HG02840 (cell line): ENCODE results near the gene AMBP.

Source experiments
- ATAC-seq: cut with Tn5 transposase; IDR thresholded peaks from one replicate; pipeline ENCODE4 v1.9.1; 2021; ENCODE audit warnings: mild to moderate bottlenecking, moderate library complexity, moderate number of reproducible peaks; ENCODE audit not compliant: unreplicated experiment, low FRiP score

Gene AMBP

GRCh38 chr9:114034661-114035062 lies 43.4 kb downstream of the AMBP start:
- ATAC-seq: no peak

GRCh38 chr9:114034196-114034595 lies 43.9 kb downstream of the AMBP start:
- no peak for ATAC-seq

DNA sequence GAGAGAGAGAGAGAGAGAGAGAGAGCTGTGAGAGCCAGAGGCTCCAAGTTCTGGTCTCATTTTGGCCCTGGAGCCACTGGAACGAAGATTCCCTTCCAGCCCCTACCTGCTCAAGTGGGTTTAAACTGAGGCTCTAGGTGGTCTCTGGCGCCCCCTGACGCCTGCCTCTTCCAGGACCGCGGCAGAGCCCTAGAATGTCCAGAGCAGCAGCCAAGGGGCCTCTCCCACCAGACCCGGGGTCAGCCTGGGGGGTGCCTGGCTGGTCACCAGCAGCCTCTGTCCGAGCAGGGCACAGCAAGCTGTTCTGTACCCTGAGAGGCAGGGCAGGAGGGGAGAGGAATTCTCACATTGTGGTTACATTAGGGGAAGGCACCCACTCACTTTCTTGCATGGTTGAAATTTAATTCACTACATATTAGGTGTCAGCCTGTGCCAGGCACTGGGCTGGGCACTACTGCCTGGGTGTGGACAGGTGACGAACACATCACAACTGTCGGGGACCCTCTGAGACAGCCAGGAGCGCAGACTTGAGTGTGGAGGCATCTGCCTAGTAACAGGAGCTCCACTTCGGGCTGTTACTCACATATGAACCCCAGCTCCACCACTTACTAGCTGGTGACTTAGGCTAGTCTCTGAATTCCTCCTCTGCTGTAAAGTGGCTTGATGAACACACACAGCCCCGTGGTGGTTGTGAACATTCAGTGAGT lies 44.5 kb downstream of the AMBP start:
- no peak for ATAC-seq

DNA sequence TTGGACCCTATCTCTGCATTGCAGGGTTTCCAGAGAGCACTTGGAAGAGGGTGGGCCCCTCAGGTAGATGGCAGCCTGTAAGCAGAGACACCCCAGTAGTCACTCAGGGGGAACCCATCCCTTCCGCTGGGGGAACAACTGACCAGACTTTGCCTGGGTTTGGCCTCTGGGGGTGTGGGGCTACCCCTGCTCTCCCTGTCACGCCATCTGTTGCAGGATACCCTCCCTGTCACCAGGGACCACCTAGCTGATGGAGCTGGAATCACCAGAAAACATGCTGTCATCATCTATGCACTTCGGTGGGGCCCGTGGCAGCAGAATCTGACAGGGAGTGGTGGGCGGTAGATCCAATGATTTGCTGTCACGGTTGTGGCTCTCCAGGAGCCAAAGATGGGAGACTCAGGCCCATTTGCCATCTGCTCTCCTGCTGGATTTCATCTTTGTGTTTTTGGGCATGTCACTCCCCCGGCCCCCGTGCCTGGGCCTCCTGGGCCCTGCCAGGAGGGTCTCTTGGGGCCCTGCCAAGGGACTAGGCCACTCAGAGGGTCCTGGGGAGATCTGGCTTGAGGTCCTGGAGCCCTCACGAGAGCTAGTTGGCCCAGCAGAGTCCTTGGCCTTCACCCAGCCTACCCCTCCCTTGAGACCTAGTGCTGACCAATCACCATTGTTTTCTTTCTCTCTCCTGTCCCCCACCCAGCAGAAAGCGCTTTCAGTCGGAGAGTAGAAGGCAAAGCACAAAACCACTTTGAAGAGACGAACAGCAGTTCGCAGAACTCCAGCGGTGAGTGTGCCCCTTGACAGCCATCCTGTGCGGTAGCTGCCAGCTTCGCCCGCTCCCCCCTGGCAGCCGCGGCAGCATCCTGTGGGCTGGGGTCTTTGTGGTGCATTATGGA lies 45.9 kb downstream of the AMBP start:
- no peak for ATAC-seq

DNA sequence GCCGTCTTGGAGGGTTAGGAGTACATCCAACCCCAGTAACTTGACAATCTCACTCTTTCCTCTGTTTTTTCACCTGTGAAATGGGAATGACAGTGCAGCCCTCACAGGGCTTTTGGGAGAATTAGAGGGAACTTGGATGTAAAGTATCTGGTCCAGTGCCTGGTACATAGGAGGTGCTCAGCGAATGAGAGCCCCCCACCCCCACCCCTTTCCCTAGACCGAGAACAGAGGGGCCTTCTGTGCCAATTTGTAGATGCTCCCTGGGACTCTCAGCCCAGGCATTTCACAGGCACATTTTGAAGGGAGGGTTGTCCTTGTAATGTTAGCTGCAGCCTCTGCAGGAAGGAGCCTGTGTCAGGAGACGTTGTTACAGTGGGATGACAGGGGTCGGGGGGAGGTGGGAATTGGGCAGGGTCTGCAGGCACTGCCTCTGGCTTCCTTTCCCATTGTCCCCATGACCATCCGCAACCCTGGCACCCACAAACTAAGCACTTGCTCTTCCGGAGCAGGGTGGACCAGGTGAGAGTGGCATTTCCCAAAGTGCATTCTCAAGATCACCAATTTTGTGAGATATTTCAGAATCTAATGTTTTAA lies 47.0 kb downstream of the AMBP start:
- ATAC-seq: no peak

DNA sequence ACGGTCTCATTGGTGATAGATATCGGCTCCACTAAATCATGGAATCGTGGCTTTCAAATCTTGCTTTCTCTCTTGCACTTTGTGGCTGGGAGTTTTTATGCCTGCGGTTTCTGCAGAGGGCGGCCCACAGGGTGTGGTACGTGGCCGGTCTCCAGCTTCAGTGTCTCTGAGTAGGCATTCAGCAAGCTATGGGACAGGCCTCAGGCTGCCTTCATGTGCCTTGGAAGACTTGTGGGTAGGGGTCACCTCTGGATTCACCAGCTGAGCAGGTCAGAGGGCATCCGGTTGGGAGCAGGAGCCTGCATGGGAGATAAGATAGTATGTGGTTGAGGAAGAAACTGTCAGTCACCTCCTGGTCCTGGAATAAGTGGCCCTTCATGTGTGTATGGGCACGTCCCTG lies 47.7 kb downstream of the AMBP start:
- ATAC-seq: no peak

DNA sequence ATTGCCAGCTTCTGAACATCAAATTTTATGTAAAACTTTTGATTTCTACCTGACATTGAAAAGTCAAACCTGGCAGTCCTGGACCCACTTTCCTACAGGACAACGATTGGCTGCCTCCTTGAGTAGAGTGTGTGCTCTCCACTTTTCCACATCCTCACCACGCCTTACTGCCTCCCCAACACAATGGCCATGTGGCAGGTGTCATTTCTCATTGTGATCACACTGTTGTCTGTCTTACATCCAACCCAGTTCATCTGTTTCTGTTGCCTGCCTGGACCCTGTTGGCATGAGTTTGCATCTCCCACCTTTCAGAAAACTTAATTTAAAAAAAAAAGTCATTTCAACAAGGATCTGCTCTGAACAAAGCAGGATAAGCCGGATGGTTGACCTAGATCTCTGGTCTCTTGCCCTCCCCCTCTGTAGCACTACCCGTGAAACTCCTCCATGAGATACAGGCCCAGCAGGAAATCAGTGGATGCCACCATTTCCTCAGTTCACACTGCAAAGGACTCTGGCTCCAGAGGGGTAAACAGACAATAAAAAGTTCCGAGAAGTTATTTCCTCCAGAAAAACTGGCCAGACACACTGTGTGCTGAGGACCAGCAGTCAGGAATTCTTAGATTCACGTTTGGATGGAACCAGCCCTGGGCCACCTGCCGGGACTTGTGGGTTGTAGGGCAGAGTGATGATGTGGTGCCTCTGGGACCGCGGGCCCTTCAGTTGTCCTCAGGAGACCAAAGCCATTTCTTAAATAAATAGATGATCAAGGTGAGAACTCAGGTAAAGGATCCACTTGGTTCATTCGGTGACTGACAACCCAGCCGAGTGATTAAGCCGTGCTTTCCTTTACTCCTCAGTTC lies 48.6 kb downstream of the AMBP start:
- no peak for ATAC-seq

DNA sequence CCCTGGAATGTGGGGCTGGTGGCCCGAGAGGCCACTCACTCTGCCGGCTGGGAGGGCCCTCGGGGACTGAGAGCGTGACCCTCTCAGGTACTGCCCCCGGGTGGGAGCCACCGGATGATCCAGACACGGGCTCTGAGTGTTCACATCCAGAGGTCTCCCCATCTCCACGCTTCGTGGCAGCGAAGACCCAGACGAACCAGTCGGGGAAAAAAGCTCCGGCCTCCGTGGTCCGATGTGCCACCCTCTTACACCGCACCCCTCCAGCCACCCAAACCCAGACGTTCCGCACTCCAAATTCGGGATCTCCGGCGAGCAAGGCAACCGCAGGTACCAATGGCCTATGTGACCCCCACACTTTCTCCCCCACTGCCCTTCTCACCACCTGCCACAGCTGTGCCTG lies 49.5 kb downstream of the AMBP start:
- ATAC-seq: no peak

- no peak for ATAC-seq
These were observed 50.1 kb downstream of the AMBP start for GRCh38 chr9:114027863-114028465.

- no peak for ATAC-seq
These were observed 50.8 kb downstream of the AMBP start for GRCh38 chr9:114027159-114027862.

- ATAC-seq: no peak
These were observed 51.8 kb downstream of the AMBP start for GRCh38 chr9:114026335-114026734.

DNA sequence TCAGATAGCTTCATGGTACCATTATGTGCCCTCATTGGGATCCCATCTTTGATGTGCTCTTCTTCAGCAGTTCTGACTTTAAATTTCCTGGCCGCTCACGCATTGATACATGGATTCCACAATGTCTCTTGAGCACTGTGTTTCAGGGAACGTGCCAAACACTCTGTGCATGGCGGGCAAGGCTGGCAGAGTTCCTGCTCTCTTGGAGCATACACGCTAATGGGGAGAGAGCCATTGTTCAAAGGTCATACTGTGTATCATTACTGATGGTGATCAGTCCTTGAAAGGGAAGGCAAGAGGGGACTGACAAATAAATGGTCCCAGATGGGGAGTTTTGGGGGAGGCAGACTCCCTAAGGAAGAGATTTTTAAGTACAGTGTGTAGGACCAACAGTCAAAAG lies 52.3 kb downstream of the AMBP start:
- ATAC-seq: no peak

GRCh38 chr9:114025196-114025753 lies 52.8 kb downstream of the AMBP start:
- no peak for ATAC-seq

DNA sequence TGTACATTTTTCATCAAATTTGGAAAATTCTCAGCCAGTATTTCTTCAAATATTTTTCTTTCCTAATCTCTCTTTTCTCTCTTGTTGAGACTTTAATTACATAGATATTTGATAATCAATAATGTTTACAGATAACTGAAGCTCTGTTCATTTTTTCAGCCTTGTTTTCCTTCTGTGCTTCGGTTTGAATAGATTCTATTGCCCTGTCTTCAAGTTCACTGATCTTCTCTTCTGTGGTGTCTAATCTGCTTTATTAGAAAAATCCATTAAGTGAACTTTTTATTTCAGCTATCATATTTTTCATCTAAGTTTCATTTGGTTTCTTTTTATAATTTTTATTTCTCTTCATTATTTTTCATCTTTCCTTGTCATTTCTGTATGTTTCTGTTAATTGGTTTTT lies 54.1 kb downstream of the AMBP start:
- no peak for ATAC-seq

DNA sequence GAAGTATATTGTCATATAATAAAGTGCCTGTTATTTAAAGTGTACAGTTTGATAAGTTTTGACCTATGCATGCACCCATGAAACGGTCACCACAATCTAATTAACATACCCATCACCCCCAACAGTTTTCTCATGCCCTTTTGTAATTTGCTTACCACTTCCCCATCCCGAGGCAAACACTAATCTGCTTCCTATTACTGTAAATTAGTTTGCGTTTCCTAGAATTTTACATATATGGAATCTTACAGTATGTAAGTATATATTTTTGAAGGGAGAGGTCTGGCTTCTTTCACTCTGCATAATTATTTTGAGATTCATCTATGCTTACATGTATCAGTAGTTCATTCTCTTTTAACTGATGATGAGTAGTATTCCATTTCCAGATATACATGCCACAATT lies 56.5 kb downstream of the AMBP start:
- ATAC-seq: no peak

DNA sequence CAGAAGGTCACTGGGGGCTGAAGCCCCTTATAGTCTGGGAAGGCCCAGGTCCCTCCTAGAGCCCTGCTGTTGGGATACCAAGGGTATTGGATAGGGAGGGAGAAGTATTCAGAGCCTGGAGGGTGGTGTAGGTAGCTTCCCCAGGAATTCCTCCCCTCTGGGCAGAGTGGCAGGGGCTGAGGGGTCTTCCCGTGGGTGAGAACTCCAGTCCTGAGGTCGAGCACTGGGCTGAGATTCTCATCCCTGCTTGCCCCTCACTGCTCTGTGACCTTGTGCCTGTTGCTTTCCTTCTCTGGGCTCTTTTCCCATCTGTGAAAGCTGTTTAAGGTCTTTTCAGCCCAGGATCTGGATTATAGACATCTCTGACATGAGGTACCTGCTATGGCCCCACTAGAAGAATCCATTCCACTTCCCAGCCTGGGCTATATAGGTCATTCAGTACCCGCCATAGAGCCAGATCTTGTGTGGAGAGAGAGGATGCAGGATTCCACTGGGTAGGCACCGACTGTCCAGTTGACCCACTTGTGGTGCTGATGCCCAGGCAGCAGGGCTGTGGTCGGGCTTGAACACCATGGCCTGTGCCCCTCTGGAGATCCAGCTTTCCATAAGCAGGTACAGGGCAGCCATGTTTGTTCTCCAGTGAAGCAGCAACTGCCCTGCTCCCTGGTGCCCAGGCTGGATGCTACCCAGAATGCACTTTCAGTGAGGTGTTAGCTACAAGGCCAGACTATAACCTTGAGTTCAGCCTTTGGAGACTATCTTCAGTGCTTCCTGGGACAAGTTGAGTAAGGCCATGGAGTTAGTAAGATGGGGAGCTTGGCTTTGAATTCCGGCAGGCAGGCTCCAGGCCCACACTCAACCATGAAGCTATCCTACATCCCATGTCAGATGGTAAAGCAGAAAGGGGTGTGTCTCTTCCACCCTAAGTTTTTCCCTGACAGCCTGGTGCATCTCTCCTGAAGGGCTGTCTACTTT lies 60.1 kb downstream of the AMBP start:
- no peak for ATAC-seq

DNA sequence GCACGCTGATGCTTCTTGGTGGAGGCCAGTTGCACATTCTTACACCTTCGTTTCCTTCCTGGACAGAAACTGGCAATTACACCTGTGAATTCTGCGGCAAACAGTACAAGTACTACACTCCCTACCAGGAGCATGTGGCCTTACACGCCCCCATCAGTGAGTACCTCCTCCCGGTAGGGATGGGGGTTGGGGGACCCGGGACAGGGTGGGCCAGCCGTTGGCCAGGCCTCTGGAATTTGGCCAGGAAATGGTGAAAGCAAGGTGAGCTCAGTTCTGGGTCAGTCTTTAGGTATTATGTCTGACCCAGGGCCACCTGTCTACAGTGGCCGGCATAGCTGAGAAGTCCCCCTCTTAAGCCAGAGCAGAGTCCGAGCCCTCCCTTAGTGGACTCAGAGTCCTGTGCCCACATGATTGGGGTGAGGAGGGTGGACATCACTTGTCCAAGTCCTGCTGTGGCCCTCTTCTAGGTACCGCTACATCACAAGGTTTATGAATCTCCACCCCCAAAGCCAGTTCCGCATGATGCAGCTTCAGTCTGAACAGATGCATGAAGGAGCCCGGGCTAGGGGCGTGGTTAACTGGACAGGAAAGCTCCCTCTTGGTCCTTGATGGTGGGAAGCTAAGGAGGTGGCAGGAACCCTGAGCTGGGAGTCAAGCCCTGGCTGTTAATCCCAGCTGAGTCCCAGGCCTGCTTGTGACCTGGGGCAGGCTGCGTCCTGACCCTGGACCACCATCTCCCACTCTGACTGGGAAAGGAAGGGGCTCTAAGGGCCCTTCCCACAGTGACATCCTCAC lies 61.3 kb downstream of the AMBP start:
- ATAC-seq: no peak
